HG03103 (cell line): ENCODE data around the gene VMO1.

Experiments used
- ATAC-seq: cut with Tn5 transposase; IDR thresholded peaks from one replicate; pipeline ENCODE4 v1.9.1; 2021; ENCODE audit warnings: low read depth; ENCODE audit not compliant: unreplicated experiment

The VMO1 gene

DNA sequence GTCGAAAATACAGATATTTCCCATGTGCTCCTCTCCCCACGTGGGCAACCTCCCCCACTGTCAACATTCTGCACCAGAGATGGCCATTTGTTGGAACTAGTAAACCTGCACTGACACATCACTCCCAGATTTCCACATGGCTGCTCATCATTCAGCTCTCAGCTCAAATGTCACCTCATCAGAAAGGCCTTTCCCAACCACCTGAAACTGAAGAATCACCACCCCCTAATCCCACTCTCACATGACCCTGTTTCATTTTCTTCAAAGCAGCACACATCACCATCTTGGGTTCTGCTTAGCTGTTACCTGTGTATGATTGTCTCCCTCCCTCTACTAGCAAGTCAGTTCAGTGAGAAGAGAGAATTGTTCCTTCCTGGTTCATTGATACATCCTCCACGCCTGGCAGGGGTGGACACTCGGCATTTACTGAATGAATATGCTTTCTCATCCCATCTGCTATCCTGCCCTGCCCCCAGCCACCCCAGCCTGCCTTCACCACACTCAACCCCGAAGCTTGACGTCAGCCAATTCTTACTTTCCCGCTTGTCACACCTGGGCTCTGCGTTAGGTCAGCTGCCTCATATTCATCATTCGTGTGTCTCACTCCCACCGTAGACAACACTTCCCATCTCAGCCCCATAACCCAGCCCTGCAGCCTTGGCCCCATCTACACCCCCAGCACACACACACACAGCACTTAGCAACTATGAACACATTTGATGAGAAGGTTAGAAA lies 14.5 kb upstream of the VMO1 start:
- no peak for ATAC-seq

GRCh38 chr17:4796552-4796920 lies 10.4 kb upstream of the VMO1 start:
- no peak for ATAC-seq

DNA sequence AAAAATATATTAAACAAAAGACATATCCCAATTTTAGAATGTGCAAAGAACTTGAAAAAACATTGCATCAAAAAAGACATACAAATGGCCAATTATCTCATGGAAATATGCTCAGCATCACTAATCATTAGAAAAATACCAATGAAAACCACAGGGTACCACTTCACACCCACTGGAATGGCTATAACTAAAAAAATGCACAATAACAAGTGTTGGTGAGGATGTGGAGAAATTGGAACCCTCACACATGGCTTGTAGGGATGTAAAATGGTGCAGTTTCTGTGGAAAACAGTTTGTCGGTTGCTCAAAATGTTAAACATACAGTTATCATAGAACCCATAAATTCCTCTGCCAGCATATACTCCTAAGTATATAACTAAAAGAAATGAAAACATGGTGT lies 9.0 kb upstream of the VMO1 start:
- no peak for ATAC-seq

GRCh38 chr17:4790705-4791088 lies 4.5 kb upstream of the VMO1 start:
- ATAC-seq = no peak

- peak; percentile 79 for ATAC-seq
These were observed 4.0 kb upstream of the VMO1 start for GRCh38 chr17:4789951-4790704.

DNA sequence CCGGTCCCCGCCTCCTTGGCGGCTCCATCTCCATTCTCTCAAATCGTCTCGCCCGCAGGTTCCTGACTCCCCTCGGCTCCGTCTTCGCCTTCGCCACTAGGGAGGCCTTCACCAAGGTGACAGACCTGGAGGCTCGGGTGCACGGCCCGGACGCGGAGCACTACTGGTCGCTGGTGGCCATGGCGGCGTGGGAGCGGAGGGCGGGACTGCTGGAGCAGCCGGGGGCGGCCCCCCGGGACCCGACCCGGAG lies 3.5 kb upstream of the VMO1 start:
- ATAC-seq = no peak

- peak; percentile 5 for ATAC-seq
These were observed 2.9 kb upstream of the VMO1 start, which contains the start of gene GLTPD2 for GRCh38 chr17:4788807-4789700. TSS of gene GLTPD2 (plus strand) at chr17:4788964. CDS start at chr17:4789012, 48 bp downstream.

DNA sequence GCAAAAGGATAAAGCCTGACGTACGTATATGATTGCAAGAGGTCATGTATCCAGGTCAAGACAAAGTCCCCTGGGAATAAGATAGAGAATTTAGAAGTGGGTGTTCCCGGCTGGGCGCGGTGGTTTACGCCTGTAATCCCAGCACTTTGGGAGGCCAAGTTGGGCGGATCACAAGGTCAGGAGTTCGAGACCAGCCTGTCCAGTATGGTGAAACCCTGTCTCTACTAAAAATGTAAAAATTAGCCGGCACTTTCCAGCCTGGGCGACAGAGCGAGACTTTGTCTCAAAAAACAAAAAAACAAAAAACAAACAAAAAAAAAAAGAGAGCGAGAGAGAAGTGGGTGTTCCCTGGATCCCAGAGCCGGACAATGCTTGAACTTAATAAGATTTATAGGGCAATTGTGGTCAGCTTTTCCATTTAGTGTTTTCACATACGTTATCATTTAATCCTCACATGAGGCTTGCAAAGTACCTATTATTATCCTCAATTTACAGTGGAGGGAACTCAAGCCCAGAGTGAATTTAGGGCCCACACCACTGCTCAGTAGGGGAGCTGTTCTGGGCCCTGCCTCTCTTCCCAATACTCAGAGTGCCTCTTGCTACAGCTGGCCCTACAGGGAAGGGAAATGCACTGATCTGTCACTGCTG lies 2.1 kb upstream of the VMO1 start:
- ATAC-seq = no peak

DNA sequence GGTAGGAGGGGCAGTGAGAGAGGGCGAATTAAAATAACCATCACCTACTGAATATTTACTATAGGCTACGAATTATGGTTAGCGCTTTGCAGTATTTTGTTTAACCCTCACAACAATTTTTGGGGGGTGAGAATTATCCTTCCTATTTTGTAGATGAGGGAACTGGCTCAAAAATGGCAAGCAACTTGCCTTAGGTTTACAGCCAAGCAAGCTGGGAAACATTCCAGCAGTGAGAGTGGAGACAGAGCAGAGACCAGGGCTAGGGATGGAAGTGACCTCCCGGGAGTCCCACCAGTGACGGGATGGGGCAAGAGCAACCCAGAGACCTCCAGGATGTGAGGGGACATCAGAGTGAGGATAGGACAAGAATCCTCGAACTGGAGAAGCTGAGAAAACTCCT lies 352 bp upstream of the VMO1 start:
- no peak for ATAC-seq

DNA sequence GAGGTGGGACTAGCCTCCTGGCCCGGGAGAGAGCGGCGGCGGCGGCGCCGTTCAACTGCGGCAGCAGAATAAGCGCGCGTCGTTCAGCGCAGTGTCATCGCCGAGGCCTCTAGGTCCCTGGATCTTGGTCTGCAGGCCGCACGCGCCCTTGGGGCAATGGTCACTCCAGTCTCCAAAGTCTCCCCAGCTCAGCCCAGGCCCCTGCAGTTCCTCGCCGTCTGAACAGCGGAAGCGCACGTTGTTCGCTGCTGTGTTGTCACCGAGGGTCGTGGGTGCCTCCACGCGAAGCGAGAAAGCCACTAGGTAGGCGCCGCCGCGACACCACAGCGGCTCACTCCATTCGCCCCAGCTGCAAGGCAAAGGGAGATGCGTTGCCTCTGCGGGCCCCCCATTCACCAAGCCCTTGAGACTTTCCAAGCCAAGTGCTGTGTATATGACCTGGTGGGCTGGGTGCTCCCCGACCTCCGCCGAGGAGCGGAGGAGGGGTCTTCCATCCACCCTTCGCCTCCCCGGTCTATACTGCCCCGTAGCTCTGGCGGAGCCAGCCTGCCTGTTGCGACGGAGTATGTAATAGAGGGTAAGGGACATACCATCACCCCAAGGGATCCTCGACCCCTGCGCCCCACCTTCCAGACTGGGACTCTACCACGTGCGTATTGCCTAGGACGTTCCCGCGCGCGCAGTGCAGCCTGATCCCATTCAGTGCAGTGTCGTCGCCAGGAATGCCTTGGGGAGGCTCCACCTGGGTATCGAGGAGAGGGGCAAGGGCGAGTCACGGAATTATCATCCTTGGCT lies 656 bp downstream of the VMO1 start:
- no peak for ATAC-seq

DNA sequence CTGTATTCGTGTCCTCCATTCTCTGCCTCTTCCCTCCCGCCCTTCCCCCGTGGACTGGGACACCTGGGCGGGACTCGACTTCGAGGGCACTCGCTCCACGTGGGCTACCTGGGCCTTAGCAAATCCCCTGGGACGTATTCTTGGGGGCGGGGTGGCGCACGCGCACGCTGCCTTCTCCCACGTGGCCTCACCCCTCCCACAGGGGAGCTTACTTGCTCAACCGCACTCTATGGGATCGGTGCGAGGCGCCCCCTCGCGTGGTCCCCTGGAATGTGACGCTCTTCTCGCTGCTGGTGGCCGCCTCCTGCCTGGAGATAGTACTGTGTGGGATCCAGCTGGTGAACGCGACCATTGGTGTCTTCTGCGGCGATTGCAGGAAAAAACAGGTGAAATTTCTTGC lies 3.5 kb downstream of the VMO1 start:
- ATAC-seq = no peak

DNA sequence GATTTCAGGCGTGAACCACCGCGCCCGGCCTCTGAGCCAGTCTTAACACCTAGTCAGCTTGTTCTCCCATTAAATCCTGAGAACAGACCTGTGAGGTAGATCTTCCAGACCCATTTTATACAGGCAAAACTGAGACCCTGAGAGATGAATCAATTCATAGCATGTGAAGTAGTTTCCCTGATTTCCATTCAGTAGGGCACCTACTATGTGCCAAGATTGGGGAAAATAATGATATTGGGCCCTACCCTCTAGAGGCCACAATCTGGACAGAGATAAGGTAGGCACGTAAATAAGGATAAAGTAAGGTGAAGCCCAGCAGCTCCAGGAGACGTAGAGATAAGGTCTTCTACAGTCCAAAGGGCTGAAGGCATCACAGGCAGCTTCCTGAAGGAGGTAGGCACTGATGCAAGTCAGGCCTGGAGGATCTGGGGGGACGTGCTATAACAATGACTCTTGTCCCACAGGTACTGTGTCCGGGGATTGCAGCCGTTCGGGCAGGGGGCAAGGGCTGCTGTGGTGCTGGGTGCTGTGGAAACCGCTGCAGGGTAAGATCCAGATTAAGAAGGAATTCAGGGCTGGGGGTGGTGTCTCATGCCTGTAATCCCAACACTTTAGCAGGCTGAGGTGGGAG lies 5.7 kb downstream of the VMO1 start:
- no peak for ATAC-seq

GRCh38 chr17:4777969-4778760 lies 8.0 kb downstream of the VMO1 start:
- no peak for ATAC-seq

- ATAC-seq = no peak
These were observed 13.9 kb downstream of the VMO1 start for GRCh38 chr17:4772235-4772613.

GRCh38 chr17:4771519-4772234 lies 14.5 kb downstream of the VMO1 start, which contains the start of gene TM4SF5:
TSS of gene TM4SF5 (plus strand) at chr17:4771886. CDS start at chr17:4771923, 37 bp downstream.
- no peak for ATAC-seq

DNA sequence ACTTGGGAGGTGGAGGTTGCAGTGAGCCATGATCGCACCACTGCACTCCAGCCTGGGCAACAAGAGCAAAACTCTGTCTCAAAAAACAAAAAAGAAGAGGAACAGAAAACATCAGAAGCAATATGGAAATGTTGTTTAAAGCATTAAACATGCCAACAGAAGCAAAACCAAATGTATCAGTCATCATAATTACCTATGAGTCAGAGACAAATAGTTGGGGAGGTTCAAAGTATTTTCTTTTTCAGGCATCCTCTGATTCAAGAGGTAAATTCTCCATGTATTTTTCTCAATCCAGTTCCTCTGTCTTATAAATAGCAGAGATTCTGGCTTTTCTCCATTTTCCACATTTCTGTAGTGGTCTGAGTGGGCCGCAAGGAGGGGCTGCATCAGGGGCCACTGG lies 16.5 kb downstream of the VMO1 start:
- no peak for ATAC-seq

GRCh38 chr17:4768298-4768697 lies 17.9 kb downstream of the VMO1 start:
- no peak for ATAC-seq

DNA sequence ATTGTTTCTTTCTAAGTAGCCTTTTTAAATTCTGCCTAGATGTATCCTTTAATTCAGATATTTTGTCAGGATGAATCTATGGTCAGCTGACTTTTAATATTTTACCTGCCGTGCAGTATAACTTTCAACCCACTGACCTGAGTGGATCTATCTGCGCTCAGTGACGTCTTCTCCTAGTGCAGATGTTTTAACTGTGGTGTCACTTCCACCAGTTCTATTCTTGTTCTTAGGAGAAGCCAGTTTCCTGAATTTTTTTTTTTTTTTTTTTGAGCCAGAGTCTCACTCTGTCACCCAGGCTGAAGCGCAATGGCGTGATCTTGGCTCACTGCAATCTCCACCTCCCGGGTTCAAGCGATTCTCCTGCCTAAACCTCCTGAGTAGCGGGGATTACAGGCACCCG lies 19.4 kb downstream of the VMO1 start:
- no peak for ATAC-seq
